HUES48 (cell line): ENCODE data around the gene PTPRN2.

Experiments
- H3K27ac ChIP-seq: one replicate; pipeline ENCODE4 v1.7.0; 2013; ENCODE audit warnings: low read depth, low read length, inconsistent platforms
- H3K27me3 ChIP-seq: 2 replicates; pipeline ENCODE4 v1.6.1; 2013; ENCODE audit warnings: mild to moderate bottlenecking, low read length; ENCODE audit not compliant: control insufficient read depth, insufficient read depth
- H3K36me3 ChIP-seq: 2 replicates; pipeline ENCODE4 v1.6.1; 2013; ENCODE audit warnings: low read length; ENCODE audit not compliant: control insufficient read depth, insufficient read depth
- H3K4me1 ChIP-seq: 2 replicates; pipeline ENCODE4 v1.6.1; 2013; ENCODE audit warnings: mild to moderate bottlenecking, low read length; ENCODE audit not compliant: control insufficient read depth, insufficient read depth
- H3K4me3 ChIP-seq: 2 replicates; pipeline ENCODE4 v1.5.1; 2013; ENCODE audit warnings: mild to moderate bottlenecking, low read depth, low read length
- H3K9ac ChIP-seq: 2 replicates; pipeline ENCODE4 v1.6.1; 2013; ENCODE audit warnings: mild to moderate bottlenecking, low read depth, low read length, moderate library complexity
- H3K9me3 ChIP-seq: 2 replicates; pipeline ENCODE4 v1.6.1; 2013; ENCODE audit warnings: low read length; ENCODE audit not compliant: control insufficient read depth, insufficient read depth

The PTPRN2 gene

DNA sequence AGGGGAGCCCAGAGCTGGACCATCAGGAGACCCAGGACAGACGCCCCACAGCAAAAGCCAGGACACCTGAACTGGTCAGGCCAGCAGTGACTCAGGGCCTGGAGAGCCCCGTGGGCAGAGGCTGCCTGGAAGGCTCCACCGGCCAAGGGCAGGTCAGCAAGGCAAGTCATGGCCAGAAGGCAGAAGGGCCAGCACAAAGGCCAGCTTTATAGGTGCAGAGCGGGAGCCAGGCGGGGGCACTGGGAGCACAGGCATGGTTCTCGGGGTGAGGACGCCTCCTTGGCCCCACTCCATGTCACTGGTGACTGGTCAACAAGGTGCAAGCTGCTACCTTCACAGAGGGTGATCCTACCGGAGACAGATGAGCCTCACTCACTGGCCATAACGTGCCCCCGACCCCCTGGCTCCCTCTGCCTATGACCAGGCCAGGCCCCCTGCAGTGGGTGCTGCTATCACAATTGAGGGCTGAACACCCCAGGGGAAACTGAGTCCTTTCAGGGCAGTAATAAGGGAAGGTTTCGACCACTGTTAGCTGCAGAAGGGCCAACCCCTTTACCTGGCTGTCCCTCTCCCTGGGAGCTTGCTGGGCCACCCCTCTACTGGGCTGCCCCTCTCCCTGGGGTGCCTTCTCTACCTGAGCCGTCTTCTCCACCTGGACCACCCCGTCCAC is 317.4 kb downstream of the PTPRN2 start:
- Histone ChIP-seq H3K27ac (no peak overlapping the region), H3K9ac (no peak overlapping the region), H3K27me3 (no peaks in the 10 kb centered on the region), H3K4me1 (peaks cover 7% of the 10 kb centered on the region; the same call in 1 of the 2 replicates), H3K36me3 (no peaks in the 10 kb centered on the region), H3K4me3 (no peak overlapping the region), H3K9me3 (0 out of 2 replicates have a peak, but pooled peaks cover 6% of the 10 kb centered on the region)

DNA sequence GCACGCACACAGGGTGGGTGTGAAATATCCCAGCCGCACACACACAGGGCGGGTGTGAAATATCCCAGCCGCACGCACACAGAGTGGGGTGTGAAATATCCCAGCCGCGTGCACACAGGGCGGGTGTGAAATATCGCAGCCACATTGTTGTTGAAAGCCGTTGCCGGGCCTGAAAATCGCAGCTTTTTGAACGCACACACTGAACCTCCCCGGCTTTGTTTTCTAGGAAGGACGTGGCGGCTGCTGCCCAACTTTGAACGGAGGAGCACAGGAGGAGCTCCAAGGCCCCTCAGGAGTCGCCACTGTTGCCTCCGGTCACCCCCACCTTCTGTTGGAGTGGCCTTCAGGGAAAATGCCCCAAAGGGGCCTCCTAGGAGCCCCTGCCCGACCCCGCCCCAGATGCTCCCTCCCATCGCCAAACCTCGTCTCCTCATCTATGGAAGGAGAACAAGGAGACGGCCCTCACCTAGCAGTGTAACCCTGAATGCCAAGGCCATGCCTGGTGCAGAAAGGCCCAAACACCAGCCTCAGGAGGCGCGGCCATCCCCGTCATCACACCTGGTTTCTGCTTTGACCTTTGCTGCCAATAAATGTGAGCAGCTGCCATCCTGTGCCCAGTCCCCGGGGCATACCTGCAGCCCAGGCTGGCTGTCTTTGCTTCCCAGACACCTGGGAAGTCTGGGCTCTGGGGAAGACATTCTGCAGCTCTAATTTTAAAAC is 318.6 kb downstream of the PTPRN2 start:
- H3K4me1 ChIP-seq = no peaks in the 10 kb centered on the region

DNA sequence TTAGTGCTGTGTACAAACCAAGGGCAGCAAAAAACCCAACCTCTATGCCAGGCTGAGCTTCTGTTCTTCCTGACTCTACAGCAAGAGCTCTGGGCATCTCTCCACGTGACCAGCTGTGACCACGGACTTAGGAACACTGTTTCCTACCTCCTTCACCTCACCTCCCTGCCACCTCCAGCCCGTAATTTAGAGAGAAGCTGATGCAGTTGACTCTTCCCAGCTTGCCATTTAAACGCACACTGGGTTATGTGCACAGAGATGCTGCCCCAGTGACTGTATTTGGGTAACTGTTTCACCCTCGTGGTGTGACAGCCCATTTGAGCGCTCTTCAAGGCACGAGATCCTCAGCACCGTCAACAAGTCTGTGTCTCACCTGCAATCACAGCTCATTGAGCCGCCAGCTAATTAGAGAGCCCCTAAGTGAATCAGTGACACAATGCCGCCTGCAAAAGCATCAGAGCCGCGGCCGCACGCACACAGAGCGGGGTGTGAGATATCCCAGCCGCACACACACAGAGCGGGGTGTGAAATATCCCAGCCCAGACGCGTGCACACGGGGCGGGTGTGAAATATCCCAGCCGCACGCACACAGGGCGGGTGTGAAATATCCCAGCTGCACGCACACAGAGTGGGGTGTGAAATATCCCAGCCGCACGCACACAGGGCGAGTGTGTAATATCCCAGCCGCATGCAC is 319.7 kb downstream of the PTPRN2 start:
- Histone ChIP-seq H3K36me3 (no peaks in the 10 kb centered on the region), H3K9ac (no peak overlapping the region), H3K4me3 (no peak overlapping the region), H3K27me3 (no peaks in the 10 kb centered on the region), H3K4me1 (no peaks in the 10 kb centered on the region), H3K27ac (no peak overlapping the region), H3K9me3 (peaks cover 14% of the 10 kb centered on the region)

More for the DNA sequence above, 318.6 kb downstream of the PTPRN2 start:
- H3K4me3 ChIP-seq = no peak overlapping the region
- H3K27ac ChIP-seq = no peak overlapping the region
- no peaks in the 10 kb centered on the region for H3K36me3 ChIP-seq
- no peaks in the 10 kb centered on the region for H3K27me3 ChIP-seq
- H3K9ac ChIP-seq = no peak overlapping the region
- peaks cover 11% of the 10 kb centered on the region for H3K9me3 ChIP-seq

DNA sequence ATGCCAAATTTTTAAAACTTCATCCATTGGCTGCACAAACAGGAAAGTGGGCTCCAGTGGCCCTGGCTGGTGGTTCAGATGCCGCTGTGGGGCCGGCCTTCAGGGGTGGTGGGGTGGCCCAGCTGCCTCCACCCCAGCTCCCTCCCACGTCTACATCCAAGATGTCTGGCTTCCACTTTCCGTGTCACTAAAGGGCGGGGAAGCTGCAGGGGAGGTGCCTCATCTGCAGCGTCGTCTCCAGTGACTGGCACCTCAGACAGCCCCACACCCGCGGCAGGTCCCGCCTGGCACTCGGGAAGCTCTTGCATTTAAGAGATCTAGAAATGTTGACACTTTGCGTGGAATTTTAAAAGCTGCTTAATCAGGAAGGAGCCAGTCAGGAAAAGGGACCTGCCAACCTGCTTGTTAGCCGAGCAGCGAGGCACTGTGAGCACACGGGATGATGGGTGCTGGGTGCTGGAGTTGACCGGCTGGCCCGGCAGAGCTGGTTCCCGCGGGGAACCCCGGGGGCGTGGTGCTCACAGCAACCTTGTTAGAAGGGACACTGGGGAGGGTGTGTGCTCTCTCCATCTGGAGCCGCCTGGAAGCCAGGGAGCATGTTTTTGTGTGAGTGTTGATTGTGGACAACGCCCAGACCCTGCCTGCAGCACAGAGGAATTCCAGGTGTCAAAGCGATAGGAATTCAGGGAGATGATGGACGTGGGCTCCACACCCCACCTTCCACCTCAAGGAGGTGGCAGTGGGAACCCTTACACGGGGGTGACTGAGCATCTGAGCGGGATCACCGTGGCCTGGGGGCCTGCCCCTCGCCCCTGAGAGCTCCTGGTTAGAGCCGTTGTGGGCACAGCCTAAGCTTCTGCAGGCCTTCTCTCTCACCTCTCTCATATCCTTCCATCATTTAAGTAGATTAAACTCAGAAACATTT is 320.5 kb downstream of the PTPRN2 start:
- no peak overlapping the region for H3K9ac ChIP-seq
- no peaks in the 10 kb centered on the region for H3K36me3 ChIP-seq
- H3K27ac ChIP-seq = no peak overlapping the region
- H3K27me3 ChIP-seq = no peaks in the 10 kb centered on the region
- no peaks in the 10 kb centered on the region for H3K4me1 ChIP-seq
- peaks cover 22% of the 10 kb centered on the region for H3K9me3 ChIP-seq
- no peak overlapping the region for H3K4me3 ChIP-seq

DNA sequence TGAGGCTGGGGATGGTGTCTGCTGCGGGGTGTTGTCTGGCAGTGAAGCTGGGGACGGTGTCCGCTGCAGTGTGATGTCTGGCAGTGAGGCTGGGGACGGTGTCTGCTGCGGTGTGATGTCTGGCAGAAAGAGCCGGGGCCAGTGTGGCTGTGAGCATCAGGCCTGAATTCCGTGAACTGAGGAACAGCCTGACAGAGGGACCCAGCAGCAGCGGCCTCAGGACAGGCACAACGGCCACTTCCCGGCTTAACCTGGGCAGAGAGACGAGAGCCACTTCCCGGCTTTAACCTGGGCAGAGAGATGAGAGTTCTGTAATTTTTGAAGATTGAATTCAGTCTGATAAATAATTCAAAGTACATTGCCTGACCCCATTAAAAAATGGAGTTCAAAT is 321.2 kb downstream of the PTPRN2 start:
- no peak overlapping the region for H3K27ac ChIP-seq

DNA sequence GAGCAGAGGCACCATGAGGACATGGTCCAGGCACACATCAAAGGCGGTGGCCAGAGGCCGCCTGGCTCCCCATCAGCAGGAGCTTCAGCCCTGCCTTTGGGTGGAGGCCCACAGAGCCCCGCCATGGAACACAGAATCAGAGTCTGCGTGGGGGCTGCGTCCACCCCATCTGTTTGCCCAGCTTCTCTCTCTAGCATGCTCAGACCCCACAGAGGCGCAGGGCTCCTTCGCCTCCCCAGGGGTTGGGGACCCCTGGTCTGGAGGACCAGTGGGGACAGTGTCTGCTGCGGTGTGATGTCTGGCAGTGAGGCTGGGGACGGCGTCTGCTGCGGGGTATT is 321.9 kb downstream of the PTPRN2 start:
- no peaks in the 10 kb centered on the region for H3K4me1 ChIP-seq
- H3K9ac ChIP-seq = no peak overlapping the region
- H3K27ac ChIP-seq = no peak overlapping the region
- peaks cover 22% of the 10 kb centered on the region for H3K9me3 ChIP-seq
- no peaks in the 10 kb centered on the region for H3K36me3 ChIP-seq
- no peak overlapping the region for H3K4me3 ChIP-seq
- H3K27me3 ChIP-seq = no peaks in the 10 kb centered on the region

More for the DNA sequence above, 321.2 kb downstream of the PTPRN2 start:
- no peak overlapping the region for H3K4me3 ChIP-seq
- H3K36me3 ChIP-seq = no peaks in the 10 kb centered on the region
- no peaks in the 10 kb centered on the region for H3K27me3 ChIP-seq
- H3K4me1 ChIP-seq = no peaks in the 10 kb centered on the region
- H3K9ac ChIP-seq = no peak overlapping the region
- peaks cover 22% of the 10 kb centered on the region for H3K9me3 ChIP-seq

DNA sequence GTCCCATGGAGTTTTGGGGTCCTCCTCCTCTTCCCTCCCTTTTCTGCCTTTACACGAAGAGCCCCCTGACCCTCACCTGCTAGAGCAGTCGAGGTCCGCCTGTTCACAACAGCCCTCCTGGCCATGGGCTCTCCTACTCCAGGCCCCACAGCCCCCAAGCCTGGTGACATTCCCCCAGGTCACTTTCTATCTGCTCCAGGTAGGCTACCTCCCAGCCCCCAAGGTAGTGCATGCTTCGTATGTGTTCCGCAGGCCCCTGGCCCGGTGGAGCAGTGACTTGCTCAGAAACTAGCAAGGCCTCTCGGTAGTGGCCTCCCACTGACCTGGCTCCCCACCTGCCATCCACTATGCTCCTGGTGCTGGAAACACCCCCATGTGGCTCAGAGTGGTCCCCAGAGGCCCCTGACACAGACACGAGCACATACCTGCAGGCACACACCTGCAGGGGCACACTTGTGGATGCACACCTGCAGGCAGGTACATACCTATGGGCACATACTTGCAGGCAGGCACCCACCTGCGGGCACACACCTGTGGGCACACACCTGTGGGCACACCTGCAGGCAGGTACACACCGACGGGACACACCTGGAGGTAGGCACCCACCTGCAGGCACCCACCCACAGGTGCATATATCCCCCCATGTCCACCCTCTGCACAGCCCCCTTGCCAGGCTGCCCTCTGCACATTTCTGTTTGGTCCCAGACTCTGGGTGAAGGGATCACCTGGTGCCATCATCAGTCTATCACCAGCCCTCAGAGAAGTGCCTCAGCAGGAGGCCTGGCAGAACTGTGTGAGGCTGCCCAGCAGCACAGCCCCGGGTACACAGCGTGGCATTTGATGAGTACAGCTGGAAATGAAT is 322.5 kb downstream of the PTPRN2 start:
- Histone ChIP-seq H3K27ac (no peak overlapping the region), H3K36me3 (no peaks in the 10 kb centered on the region), H3K4me1 (no peaks in the 10 kb centered on the region), H3K9ac (no peak overlapping the region), H3K4me3 (no peak overlapping the region), H3K9me3 (peaks cover 25% of the 10 kb centered on the region), H3K27me3 (no peaks in the 10 kb centered on the region)

DNA sequence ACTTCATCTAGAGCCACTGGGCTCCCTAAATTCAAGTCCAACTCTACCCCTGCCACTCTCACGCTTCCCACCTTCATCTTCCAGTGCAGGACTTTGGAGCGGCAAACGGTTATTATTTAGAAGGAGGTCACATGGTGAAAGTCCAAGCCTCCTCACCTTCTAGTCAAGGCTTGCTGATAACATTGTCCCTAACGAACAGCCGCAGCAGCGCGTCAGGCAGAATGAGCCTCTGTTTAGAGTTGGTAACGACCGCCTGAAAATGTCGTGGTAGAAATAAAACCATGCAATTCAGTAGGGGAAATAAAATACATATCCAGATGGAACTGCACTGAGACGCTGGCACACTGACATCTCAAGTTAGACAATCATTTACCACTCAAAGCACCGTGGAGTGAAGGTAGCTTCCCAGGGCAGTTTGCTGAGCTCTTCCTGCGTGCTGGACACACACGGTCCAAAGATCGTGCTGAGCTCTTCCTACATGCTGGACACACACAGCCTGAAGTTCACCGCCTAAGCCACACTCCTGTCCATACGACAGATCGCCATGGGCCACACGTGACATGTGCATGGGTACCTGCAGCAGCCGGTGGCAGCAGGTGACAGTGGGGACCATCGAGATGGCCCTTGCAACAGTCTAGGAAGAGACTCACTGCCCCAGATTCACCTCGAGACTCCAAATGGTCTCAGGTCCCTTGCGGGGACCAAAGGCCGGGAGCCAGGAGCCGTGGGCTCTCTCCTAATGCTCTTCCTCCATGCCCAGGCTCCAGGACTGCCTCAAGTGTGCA is 323.5 kb downstream of the PTPRN2 start:
- Histone ChIP-seq H3K27me3 (no peaks in the 10 kb centered on the region), H3K4me3 (no peak overlapping the region), H3K9ac (no peak overlapping the region), H3K36me3 (no peaks in the 10 kb centered on the region), H3K9me3 (peaks cover 28% of the 10 kb centered on the region), H3K4me1 (no peaks in the 10 kb centered on the region), H3K27ac (no peak overlapping the region)

DNA sequence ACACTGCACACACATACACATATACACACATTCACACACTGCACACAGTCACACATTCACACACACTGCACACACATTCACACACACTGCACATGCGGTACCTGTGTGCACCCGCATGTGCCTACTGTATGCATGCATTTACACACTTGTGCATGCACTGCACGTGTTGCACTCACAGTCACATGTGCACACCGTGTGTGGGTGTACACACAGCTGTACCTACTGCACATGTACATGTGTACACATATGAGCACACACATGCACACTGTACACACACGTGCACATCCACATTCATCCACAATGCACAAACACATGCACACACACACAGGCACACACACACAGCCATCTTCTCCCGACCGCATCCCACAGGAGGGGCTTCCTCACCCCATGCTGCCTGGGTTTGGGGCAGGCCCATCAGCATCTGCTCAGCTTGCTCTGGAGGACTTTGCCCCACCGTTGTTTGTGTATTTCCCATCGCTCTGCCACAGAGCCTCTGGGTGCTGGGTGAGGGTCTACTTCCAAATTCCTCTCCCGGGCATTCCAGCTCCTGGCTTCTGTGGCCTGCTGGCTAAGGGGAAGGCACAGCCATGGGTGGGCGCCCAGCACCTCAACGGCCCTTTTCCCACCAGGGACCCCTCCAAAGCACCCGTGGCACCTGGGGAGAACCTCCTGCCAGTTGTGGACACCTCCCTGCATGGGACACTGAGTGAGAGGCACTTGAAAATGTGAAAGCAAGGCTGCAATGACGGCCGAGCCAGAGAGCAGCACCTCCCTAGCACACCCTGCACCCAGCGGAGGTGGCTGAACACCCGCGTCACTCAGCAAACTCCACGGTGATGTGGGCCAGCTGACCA is 324.3 kb downstream of the PTPRN2 start:
- Histone ChIP-seq H3K36me3 (no peaks in the 10 kb centered on the region), H3K27ac (no peak overlapping the region), H3K4me1 (no peaks in the 10 kb centered on the region), H3K9ac (no peak overlapping the region), H3K27me3 (no peaks in the 10 kb centered on the region), H3K9me3 (peaks cover 29% of the 10 kb centered on the region), H3K4me3 (no peak overlapping the region)
